GM18907 (cell line): ENCODE data around the gene ATL2.
"Not testable (repeated sequence)": the region's sequence is repeated elsewhere in the genome, so short reads cannot be mapped to it uniquely, and the experiment has no call there.

Experiments
- ATAC-seq: cut with Tn5 transposase; IDR thresholded peaks from one replicate; pipeline ENCODE4 v1.9.1; 2021; ENCODE audit warnings: mild to moderate bottlenecking, moderate library complexity; ENCODE audit not compliant: unreplicated experiment

The ATL2 gene

DNA sequence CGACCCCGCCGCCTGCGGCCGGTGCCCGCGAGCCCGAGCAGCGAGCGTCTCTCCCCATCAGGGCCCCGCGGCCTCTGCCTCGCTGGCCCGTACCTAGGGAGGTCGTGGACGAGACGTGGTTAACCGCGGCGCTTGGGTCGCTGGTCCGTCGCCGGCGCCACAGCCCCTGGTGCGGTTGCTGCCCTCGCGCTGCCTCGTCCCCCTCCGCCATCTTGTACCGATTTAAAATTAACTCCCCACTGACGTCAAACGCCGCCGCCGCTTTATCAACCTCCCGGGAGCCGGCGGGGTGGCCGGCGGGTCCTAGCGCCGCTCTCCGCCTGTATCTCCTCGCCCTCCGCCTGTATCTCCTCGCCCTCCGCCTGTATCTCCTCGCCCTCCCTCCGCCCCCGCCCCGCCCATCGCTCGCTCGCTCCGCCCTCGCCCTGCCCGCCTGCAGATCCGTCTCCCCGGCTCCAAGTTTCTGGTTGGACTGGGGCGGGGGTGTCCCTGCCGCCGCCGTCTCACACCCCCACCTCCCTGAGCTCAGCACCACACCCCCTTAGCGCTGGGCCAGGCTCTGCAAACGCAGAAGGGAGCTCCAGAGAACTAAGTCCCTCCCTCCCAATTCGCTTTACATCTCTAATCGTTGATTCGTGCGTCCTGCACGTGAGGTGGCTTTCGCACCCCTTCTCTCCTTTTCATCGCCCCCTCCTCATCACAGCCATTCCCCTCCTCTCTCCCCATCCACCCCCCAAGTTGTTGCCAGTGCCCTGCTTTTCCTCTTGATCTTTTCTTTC, at the start of gene ATL2:
Gene ATL2 (minus strand): TSS at position 224 of the 779 bp plus-strand sequence. CDS start 13 bp downstream, at position 211.
- ATAC-seq: peak; percentile 89

DNA sequence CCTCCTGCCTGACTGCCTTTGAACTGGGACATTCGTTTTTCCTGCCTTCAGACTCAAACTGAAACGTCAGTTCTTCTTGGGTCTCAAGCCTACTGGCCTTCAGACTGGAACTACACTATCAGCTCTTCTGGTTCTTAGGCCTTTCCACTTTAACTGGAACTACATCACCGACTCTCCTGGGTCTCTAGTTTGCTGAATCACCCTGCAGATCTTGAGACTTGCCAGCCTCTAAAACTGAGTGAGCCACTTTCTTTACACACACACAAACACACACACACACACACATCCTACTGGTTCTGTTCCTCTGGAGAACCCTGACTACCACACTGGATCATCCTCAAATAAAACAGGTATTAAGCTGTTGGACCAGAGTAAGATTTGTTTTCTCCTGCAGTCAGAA, 46.7 kb upstream of the ATL2 start:
- ATAC-seq: no peak

DNA sequence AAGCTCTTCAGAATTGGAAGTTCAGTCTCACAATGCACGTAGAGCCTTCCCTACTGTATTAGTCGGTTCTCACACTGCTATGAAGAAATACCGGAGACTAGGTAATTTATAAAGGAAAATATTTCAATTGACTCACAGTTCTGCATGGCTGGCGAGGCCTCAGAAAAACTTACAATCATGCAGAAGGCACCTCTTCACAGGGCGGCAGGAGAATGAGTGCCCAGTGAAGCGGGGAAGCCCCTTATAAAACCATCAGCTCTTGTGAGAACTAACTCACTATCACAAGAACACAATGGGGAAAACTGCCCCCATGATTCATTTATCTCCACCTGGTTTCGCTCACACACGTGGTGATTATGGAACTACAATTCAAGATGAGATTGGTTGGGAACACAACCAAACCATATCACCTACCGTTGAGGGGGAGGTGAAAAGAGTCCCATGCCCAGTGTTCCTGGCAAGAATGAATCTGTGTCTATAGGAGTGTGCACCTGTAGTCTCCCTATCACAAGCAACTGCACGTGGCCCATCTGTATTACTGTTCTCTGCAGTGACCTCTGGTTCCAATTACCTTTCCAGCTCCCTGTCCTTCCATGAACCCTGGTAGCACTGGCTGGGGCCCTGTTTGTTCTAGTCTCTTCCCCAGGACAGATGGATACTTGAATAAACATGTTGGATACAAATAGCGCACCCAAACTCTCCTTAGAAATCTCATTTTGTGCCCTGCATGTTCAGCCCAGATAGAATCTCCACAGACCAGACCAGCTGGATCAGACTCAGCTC, 44.4 kb upstream of the ATL2 start:
- ATAC-seq: no peak

DNA sequence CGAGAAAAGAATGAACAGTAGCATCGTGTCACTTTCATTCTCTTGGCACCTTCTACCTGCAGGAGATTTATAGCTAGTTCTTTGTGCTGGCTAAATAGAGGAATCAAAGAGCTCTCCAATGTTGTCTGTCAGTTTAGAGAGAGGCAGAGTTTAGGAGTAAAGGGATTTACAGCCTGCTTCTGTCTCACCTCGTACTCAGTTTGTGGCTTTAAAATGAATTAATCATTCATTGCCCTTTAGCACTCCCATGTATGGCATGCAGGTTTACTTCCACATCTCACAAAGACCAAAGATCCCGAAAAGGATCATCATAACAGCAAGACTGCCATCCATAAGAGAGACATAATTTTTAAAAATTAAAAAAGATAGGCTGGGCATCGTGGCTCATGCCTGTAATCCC, 42.4 kb upstream of the ATL2 start:
- no peak for ATAC-seq

DNA sequence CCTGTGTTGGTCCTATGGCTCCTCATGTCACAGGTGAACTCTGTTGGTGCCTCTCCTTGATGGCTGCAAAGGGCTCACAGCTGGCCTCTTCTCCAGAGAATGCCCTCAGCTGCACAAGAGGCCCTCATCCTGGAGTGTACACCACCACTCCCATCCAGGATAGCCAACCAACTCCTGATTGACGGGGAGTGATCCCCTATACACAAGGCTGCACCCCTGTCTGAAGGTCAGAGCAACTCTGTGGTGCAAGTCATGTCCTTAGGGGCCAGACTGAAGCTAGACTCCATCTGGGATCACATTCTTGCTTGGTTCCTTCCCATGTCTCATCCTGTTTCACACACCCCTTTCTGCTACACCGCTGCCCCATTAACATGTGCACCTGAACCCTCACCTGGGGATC, 41.7 kb upstream of the ATL2 start:
- no peak for ATAC-seq

DNA sequence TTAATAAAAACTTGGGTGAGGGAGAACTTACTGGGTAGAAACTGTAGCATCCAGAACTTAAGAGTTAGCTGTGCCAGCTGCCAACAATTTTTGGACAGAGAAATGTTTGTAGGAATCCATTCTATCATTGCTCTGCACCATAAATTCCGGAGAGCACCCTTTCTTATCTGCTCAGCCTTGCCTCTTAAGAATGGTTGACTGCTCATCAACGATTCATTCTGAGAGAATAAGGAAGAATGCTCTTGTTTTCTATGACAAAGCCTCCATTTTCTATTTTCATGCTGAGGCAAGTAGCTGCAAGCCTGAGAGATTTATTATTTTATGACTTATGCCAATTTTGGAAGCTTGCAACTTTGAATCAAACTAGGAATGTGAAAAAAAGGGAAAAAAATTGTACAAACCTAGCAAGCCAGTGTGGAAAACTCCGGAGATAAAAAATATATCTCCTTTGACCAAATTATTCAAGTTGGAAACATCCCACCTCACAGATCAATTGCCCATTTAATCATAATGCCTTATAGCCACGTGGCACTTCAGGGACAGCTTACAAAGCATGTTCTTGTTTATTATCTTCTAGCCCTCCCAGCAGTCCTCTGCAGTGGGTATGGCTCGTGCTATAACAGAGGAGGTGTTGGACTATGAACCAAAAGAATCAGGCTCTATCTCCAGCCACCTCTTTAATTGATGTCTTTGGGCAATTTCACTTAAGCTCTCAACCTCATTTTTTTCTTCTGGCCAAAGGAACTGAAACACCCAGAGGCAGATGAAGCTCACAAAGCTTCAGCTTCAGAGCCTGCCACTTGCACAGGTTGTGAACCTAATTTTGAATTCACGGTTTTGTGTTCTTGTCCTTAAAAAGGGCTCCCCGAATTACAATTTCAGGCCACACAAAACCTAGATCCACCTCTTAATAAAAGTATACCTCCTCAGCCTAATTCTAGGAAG, 40.9 kb upstream of the ATL2 start:
- no peak for ATAC-seq

DNA sequence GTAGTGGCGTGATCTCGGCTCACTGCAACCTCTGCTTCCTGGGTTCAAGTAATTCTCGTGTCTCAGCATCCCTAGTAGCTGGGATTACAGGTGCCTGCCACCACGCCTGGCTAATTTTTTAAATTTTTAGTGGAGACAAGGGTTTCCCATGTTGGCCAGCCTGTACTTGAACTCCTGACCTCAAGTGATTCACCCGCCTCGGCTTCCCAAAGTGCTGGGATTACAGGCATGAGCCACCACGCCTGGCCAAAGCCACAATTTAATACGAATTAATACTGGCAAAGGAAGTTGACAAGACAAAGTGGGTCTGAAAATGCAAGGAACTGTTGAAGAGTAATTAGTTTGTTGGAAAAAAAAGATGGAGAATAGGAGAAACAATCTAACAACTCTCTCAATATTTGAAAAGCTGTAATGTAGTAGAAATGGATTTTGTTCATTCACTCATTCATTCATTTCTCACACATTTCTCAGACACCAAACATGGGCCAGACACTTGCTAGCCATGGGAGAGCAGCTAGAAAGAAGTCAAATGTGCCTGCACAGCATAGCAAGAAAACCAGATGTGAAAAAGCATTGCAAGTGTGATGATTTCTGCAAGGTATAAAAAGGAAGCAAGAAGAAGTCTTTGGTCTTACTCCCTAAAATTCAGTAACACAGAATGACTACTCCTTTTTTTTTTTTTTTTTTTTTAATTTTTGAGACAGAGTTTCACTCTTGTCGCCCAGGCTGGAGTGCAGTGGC, 39.4 kb upstream of the ATL2 start:
- ATAC-seq: no peak

DNA sequence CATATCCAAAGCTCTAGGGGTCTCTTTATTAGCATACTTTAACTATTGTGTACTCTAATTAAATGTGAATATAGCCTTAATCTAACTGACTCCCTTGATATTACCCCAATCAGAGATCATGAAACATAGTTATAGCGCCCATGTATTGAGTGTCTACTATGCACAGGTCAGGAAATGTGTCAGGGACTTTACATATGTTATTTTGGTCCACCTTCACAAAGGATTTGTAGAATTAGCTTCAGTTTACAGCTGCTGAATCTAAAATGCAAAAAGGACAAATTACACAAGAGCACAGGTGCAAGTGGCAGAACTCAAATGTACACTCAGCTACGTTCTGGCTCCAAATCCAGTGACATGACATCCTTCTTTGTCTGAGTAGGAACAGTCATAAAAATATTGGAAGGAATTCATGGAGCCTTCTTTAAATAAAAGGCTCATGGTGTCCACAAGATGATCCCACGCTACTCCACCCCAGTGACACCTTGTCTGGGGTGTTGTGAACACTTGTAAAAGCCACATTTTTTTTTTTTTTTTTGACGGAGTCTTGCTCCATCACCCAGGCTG, 38.7 kb upstream of the ATL2 start:
- no peak for ATAC-seq

DNA sequence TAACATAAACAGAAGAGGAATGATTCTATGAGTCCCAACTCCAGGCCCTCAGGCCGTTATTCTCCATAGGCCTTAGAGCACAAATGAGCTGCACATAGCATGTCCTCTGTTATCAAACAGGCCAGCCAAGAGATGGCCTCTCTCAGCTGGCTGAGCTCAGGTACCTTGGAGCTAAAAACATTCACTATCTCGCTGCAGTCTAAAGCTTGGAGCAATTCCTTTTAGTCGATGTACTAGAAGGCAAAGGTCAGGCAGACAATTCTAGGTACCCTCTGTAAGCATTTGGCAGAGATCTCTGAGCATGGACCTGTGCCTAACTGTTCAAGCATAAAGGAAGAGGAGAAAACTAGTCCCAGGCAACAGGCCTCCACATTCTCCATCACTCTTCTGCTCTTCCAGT, 38.0 kb upstream of the ATL2 start:
- ATAC-seq: no peak

DNA sequence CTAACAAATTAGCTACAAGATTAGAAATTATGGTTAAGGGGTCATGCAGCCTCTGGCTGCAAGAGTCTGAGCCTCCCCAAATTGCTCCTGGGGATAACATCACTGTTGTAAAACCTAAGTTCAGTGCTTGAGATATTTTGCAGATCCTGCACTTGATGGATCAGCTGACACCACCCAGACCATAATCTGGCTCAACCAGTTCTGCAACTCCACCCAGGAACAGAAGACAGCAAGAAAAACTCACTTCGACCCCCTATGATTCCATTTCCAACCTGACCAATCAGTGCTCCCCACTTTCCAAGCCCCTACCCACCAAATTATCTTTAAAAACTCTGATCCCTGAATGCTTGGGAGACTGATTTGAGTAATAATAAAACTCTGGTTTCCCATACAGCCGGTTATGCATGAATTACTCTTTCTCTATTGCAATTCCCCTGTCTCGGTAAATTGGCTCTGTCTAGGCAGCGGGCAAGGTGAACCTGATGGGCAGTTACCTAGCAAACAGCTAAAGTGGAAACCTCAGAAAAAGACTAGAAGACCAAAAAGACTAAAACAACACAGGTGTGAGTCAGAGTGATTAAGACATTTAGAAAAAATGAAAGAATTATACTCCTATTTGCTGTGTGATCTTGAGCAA, 35.3 kb upstream of the ATL2 start:
- ATAC-seq: not testable (repeated sequence)

DNA sequence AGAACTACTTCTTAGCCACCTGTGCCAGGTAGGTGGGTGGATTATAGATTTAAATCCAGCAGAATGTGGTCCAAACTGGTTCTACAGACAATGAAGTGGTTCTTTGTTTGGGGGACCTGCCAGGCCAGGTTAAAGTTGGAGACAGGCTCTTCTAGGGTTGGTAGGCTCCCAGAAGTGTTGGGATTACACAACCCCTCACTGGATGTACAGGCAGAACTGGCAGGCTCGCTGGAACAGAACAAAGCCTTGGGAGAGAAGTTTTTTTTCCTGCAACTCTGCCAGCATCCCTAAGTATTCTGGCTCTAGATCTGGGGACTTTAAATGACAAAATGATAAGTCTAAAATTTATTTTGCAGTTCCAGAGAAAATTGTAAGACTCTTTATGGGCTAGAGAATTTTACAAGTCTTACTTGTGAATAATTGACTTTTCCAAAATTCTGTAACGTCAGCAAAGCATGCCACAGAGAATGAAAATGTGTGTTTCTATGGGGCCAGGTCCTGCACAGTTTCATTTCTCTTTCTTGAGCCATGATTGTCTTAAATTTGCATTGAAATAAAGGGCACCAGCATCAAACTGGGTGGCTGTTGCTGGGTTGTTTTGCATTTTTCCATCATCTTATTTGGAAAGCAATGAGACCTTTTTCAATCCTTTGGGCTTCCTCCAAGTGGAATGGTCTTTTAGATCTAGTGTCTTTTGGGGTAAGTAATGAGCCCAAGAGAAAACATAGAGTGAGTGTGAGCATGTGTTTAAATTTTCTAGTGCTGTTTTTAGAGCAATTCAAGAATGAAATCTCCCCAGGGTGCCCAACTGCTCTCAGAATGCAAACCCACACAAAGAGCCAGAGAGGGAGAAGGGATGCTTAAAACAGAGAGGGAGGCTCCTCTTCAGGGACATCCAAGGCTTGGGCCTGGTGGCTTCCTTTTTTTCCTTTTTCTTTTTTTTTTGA, 32.4 kb upstream of the ATL2 start:
- peak; percentile 77 for ATAC-seq

DNA sequence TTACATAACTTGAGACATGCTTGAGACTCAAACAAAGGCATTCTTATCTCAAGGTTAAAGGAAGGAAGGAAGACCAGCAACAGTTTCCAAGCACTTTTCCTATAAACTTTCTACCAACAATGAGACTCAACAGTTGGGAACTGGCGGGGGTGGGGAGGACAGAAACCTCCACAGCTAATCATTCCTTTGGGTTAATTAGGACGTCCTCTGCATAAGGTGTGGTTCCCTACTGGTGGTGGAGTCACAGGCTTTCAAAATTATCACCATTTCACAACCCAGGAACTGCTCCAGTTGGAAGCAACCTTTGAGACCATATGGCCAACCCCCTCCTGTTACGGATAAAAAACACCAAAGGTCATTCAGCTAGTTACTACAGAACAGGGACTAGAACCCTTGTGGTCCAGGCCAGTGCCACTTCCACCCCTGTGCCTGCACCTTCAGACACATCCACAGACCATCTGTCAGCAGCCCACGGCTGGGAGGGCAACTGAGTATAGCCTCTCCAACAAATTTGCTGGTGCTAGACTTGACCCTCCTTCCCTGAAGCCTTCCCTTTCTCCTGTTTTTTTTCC, 30.1 kb upstream of the ATL2 start:
- ATAC-seq: no peak

DNA sequence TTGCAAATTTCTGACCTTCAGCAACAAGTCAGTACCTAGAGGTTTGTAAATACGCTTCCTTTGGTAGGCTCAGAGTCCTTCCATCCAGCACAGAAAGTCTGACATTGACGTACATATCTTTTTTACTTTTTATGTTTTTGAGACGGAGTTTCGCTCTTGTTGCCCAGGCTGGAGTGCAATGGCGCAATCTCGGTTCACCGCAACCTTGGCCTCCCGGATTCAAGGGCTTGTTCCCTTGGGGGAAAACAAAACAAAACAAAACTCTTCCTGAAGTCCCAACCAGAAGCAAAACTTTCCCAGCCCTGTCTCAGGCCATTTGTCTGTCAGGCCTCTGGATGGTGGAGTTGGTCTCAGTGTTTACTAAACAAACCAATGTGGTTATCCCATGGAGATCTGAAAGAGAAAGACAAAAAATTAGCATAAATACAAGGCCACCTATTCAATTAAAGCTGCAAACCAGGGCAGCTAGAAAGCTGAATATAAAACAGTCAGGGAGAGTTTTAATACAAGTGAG, 29.6 kb upstream of the ATL2 start:
- no peak for ATAC-seq

DNA sequence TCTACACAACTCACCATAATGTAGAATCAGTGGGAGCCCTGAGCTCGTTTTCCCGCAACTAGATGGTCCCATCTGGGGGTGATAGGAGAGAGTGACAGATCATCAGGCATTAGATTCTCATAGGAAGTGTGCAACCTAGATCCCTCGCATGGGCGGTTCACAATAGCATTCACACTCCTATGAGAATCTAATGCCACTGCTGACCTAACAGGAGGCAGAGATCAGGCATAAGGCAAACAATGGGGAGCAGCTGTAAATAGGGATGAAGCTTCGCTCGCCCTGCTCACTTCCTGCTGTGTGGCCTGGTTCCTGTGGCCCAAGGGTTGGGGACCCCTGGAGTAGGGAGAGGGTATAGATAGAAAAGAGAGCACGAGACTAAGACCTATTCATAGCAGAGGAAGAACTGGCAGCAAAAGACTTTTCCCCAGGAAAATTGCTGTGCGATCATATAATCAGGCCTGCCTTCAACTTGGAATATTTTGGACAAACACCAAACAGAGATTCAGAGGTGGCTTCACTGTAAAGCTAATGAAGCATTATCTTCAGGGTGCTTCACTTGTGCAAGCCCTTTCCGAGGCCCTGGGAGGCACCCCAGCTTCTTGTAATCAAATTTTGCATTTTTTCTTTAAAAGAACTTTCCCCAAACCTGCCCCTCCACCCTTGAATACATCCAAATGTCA, 29.0 kb upstream of the ATL2 start:
- no peak for ATAC-seq

DNA sequence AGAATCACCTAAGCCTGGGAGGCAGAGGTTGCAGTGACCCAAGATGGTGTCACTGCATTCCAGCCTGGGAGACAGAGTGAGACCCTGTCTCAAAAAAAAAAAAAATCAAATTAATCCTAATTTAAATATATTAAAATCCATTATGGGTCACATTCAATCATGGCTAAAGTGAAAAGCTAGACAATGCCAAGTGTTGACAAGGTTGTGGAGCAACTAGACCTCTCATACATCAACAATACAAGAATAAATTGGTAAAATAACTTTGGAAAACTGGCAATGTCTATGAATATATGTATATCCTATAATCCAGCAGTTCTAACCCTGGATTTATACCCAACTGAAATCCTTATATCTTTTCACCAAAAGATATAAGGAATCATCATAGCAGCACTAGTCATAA, 23.4 kb upstream of the ATL2 start:
- ATAC-seq: no peak

DNA sequence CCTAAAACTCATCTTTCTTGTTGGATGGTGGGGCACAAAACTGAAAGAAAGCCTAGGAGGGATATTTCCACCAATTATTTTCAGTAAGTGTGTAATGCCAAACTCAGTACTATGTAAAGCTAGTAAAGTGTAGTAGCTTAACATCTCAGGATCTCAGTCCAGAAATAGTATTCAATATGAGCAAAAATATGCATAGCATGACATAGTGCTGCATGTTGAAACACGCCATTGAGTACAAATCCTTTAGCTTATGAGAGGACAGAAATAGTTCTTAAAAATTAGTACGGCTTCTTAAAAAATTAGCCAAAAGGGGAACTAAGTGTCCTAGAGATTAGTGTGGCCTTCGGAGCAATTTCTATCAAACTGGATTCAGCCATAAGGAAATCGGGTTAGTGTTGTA, 21.7 kb upstream of the ATL2 start:
- ATAC-seq: no peak

DNA sequence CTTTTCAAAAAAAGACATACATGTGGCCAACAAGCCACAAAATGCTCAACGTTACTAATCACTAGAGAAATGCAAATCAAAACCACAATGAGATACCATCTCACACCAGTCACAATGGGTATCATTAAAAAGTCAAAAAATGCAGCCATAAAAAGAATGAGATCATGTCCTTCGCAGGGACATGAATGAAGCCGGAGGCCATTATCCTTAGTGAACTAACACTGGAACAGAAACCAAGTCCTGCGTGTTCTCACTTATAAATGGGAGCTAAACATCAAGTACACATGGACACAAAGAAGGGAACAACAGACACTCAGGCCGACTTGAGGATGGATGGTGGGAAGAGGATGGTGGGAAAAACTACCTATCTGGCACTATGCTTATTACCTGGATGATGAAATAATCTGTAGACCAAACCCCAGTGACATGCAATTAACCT, 17.8 kb upstream of the ATL2 start:
- ATAC-seq: no peak
